Measurements from ENCODE around the gene LSAMP.

The LSAMP gene

DNA sequence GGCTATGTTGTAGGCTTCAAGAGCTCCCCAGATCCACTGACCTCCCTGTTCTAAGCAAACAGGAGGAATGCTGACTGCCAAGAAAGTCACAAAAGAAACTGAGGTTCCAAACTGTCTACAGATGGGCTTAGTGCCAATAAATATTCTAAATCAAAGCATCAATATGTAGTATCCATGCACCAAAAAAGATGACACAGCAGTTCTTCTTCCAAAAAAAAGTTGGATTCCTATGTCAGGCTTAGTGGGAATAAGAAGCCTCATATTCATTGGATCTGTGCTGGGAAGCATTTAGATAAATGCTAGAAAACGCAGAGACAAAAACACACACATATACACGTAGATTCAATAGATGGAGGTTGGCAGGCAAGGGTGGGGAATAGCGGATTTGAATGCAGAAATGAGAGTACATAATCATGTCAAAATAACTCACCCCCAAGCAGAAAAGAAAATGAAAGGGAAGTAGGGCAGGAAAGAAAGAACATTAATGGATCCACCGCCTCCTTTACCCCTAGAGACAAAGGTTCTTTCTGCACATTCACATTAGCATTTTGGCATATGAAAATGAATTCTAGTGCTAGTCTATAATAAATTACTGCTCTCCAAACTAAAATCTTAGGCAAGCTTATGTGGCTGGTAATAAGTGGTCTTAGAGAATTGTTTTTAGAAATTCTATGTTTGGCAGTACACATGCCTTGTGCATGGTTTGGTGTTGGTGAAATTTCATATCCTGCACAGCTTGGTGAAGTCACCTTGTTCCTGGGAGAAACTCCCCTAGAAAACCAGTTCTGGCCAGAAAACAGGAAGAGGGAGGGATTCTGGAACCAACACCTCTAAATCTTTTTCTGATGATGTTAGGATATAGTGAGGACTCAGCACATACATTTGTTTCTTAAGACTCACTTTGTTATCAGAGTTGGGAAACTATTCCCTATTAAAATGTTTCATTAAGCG, 283.4 kb downstream of the LSAMP start:
- DNase-seq (ENCODE audit: low spot score): no peak

DNA sequence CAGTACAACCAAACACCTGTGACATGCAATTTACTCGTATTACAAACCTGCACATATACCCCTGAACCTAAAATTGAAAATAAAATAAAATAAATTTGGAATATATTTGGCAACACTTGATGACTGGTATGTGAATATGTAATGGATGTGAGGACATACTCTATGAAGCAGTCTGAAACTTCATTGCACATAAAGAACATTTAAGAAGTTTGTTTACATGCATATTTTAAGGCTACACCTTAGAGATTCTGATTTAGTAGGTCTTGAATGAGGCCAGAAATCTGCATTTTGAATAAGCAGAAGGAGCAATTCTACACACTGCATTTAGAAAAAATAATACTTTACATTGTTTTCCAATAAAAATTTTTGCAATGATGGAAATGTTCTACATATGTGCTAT, 284.7 kb downstream of the LSAMP start:
- DNase-seq (ENCODE audit: low spot score): no peak

- no peak for DNase-seq (ENCODE audit: low spot score)
Measured at GRCh38 chr3:116155841-116156240, 289.4 kb downstream of the LSAMP start.

DNA sequence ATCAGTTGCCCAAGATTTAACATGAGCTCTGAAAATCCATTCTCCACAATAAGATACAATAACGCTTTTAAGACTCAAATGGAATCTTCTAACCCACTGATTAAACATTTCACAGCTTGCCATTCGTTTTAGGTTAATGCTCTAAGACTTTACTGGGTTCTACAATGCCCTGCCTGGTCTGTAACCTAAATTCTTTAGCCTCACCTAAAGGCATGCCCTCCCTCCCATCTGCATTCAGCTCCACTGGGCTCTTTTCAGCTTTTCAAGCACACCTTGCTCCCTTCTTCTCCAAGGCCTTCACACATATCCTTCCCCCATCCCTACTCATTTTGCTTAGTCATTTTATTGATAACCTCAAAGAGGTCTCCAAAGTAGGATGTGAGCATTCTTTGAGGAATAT, 290.9 kb downstream of the LSAMP start:
- no peak for DNase-seq (ENCODE audit: low spot score)

GRCh38 chr3:116153174-116153573, 292.1 kb downstream of the LSAMP start:
- no peak for DNase-seq (ENCODE audit: low spot score)

GRCh38 chr3:116150655-116151167, 294.6 kb downstream of the LSAMP start:
- no peak for DNase-seq (ENCODE audit: low spot score)

DNA sequence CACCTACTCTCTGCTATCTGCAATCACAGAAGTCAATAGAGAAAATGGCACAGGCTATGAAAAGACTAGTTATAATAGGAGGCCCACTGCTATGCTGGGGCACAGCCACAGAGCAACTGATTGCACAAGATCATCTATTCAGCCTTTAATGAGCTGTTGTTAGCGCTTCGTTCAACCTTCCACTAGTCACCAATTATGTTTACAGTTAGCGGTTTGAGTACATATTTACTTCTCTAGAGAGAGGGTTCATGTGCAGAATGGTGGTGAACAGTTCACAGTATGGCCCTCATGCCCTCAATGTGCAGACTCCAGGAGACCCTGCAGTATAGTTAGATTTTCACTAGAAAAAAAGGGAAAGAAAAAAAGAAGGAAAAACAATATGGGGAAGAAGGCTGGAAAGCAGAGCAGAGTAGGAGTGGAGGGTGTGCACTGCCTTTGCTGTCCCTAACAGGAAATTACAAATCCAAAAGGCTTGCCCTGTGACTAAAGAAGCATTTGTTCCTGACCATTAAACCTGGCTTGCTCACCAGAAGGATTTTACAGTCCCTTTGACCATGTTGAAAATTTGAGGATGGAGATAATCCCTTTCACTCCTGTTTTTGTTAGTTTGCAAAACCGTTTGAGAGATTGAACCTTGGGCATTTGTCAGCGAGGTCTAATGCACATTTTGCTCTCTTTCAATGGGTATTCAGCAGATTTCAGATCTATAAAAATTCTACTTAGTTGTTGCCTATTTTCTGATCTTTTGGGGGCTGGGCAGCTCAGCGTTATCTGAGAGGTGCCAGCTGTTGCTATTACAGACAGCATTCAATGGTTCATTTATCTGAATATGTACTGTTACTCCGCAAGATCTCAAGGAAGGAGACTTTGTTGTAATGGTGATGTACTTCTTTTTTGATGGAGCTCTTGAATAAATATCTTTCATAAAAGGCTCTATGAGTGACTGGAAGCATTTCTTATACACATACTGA, 296.1 kb downstream of the LSAMP start:
- no peak for DNase-seq (ENCODE audit: low spot score)

DNA sequence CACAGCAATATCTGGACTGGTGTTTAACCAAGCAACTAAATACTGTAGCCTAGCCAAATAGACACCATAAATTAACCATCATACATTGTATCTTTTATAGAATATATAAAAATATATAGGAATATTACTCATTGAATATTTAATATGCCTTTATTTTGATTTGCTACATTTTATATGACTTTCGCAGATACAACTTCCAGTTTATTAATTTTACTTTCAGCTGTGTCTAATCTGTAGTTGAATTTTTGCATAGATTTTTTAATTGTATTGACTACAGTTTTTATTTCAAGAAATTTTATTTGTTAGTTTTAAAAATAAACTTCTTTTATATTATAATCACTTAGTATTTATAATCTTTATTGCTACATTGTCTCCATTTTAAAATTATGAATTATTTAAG, 299.7 kb downstream of the LSAMP start:
- DNase-seq (ENCODE audit: low spot score): no peak

- DNase-seq (ENCODE audit: low spot score): no peak
Measured at GRCh38 chr3:116141724-116142123, 303.6 kb downstream of the LSAMP start.

GRCh38 chr3:116140100-116140689, 305.1 kb downstream of the LSAMP start:
- DNase-seq (ENCODE audit: low spot score): no peak

GRCh38 chr3:116139641-116140040, 305.6 kb downstream of the LSAMP start:
- no peak for DNase-seq (ENCODE audit: low spot score)

- DNase-seq (ENCODE audit: low spot score): no peak
Measured at GRCh38 chr3:116135457-116136085, 309.7 kb downstream of the LSAMP start.

DNA sequence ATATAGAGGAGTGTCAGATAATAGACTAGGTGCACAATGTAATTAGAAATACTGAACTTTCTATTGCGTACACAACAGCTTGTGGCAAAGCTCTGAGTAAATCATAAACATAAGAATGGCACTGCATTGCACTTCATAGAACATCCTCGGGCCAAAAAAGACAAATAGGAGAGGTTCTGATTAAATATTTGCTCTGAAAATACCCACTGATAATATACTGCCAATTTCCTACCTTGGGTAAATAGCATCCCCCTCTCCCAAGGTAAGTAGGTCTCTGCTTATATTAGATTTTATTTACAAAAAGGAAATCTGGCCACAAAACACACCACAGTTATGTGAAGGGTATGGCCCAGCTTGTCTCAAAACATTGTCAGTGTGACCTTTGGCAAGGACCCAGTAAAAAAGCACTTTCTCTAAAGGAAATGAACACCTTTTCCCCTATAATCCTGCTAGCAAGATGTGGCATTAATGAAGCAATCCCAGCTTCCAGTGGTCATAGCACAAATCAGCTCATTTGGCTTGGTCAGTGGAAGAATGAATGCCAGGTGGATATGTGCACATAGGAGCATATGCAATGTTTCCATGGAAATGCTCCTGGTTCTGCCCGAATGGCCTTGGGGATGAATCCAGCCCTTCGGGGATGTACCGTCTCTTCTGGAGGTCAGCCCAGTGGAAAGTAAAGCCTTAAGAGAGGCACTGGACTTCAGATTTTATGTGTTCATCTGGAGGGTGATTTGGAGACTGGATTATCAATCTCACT, 315.9 kb downstream of the LSAMP start:
- no peak for DNase-seq (ENCODE audit: low spot score)

DNA sequence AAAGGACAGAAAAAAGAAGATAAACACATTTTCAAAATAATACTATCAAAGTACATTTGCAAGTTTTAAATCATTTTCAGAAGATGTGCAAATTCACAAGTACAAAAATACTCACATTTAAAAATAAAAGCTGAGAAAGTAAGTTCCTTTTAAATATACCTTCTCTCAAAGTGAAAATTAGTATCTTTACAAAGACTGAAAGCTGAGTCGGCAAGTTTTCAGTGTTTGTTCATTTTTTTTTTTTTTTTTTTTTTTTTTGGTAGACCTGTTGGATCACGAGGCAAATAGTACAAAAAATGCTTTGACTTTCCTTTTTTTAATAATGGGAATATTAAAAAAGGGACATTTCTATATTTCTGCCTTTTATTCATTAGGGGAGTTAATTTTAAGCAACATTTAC, 317.8 kb downstream of the LSAMP start:
- no peak for DNase-seq (ENCODE audit: low spot score)

DNA sequence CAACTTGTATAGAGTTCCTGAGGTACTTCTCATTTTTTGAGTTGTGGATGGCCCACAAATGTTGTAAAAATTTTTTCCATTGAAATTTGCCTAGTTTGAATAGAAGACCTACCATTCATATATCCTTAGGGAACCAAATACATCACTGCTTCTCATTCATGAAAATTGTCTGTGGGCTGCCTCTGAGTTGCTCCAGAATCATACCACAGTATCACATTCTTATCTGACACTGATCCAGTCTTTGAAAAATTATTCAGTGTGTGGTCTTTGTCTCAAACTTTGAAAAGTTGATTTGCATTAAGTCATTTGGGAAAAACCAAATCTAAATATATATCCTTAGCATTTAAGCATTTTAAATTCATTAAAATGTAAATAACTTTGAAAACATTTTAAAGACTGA, 321.1 kb downstream of the LSAMP start:
- no peak for DNase-seq (ENCODE audit: low spot score)

GRCh38 chr3:116118475-116119169, 326.7 kb downstream of the LSAMP start:
- no peak for DNase-seq (ENCODE audit: low spot score)

GRCh38 chr3:116114586-116114985, 330.7 kb downstream of the LSAMP start:
- DNase-seq (ENCODE audit: low spot score): no peak

GRCh38 chr3:116112696-116113095, 332.6 kb downstream of the LSAMP start:
- DNase-seq (ENCODE audit: low spot score): no peak

DNA sequence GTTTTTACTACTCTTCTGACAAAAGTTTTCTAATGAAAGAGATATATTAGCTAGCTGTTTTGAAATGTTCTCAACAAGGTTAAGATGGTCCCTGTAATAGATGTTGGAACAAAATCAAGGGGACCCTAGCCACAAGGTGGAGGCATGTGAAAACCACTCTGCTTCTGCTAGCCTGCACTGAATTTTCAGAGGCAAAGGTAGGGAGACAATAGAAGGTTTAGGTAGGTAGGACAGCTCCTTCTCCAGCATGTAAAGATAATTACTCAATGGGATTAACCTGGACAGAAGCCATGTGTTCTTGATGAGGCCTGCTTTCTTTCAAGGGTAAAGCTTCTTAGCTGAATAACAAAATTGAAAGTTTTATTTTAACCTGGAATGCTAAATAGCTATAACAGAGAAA, 333.5 kb downstream of the LSAMP start:
- DNase-seq (ENCODE audit: low spot score): no peak

DNA sequence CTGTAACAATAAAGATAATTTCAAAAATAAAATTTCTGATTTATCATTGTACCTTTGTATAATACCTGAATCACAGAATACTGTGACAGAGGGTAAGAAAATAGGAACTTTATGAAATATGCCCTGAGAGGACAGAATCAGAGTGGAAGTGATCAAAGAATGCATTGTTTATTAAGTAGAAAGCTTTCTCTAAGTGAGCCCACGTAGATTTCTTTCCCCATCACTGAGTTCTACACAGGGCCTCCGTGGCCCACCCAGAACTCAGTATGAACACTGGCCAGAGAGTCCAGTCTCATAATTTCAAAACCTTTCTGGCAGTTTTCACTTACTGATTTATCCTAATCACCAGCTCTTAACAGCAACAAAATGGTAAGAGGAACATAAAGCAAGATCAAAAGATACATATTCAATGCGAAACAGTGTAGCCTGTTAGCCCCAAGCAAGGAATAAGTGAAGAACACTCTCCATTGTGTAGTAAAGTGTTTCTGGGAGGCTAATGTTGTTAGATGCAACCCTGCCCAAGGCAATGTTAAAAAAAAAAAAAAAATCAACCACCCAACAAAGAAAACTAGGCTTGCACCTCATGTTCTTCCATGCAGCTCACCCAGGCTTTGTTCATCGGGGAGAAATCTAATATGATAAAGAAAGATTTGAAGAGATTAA, 341.3 kb downstream of the LSAMP start:
- no peak for DNase-seq (ENCODE audit: low spot score)

All from left forelimb (tissue), 1 donor.